Measurements from ENCODE around the gene KCNK7.

Gene KCNK7

DNA sequence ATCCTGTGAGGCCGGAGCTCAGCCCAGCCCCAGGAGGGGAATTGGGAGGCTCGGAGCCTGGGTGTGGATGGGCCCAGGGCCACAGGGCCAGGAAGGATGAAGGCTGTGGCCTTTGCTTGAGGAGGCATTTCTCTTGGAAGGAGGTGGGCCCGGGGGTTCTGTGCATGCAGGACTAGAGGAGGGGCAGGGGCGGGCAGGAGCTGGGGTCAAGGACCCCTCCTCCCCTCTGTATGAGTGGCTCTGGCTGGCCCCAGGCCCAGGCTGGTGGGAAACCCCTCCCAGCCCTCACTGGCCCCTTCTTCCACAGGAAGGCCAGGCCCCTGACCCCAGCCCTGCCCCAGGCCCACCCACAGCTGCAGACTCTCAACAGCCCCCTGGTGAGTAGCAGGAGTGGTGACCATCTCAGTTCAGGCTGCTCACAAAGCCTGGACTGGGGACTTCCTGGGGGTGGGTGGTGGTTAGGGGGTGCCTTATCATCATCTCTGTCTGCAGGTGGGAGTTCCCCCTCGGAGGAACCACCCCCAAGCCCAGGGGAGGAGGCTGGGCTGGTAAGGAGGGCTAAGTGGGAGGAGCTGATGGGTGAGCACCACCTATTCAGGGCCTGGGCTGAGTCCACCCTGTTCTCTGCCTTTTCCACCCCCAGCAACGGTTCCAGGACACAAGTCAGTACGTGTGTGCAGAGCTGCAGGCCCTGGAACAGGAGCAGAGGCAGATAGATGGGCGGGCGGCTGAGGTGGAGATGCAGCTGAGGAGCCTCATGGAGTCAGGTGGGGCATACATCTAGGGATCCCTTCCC lies 6.0 kb downstream of the KCNK7 start:
- H3K4me2 ChIP-seq (ENCODE audit: low read depth, low read length, poor library complexity, severe bottlenecking), result no peak overlapping the region
- H3K79me2 ChIP-seq (ENCODE audit: insufficient read depth, low read length), result no peaks in the 10 kb centered on the region
- H3K9me3 ChIP-seq (ENCODE audit: insufficient read depth, low read length), result no peaks in the 10 kb centered on the region
- no peaks in the 10 kb centered on the region for H3K27me3 ChIP-seq (ENCODE audit: low read length)
- no peak overlapping the region for H3K4me3 ChIP-seq (ENCODE audit: insufficient read depth, low read length, poor library complexity, severe bottlenecking)
- TF ChIP-seq, protein P1, sequence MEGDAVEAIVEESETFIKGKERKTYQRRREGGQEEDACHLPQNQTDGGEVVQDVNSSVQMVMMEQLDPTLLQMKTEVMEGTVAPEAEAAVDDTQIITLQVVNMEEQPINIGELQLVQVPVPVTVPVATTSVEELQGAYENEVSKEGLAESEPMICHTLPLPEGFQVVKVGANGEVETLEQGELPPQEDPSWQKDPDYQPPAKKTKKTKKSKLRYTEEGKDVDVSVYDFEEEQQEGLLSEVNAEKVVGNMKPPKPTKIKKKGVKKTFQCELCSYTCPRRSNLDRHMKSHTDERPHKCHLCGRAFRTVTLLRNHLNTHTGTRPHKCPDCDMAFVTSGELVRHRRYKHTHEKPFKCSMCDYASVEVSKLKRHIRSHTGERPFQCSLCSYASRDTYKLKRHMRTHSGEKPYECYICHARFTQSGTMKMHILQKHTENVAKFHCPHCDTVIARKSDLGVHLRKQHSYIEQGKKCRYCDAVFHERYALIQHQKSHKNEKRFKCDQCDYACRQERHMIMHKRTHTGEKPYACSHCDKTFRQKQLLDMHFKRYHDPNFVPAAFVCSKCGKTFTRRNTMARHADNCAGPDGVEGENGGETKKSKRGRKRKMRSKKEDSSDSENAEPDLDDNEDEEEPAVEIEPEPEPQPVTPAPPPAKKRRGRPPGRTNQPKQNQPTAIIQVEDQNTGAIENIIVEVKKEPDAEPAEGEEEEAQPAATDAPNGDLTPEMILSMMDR (IDR thresholded peaks at IDR 0.05; ENCODE audit: insufficient read depth, low read length, poor library complexity, severe bottlenecking), result no peak
- TF ChIP-seq EZH2phosphoT487 (conservative IDR thresholded peaks at IDR 0.05; ENCODE audit: low read length), result no peak
- H3K9me2 ChIP-seq (replicated peaks; ENCODE audit: insufficient read depth, low read length), result no peaks in the 10 kb centered on the region
- H3F3A ChIP-seq (ENCODE audit: insufficient read depth), result no peaks in the 10 kb centered on the region
- no peak overlapping the region for H3K27ac ChIP-seq (ENCODE audit: low read depth, low read length)
- no peaks in the 10 kb centered on the region for H4K20me1 ChIP-seq (ENCODE audit: low read depth, low read length)
- H2AFZ ChIP-seq (ENCODE audit: low read depth, low read length, severe bottlenecking), result no peak overlapping the region
- no peak overlapping the region for H3K9ac ChIP-seq (ENCODE audit: low read length)
- no peaks in the 10 kb centered on the region for H3K36me3 ChIP-seq (ENCODE audit: low read length)

DNA sequence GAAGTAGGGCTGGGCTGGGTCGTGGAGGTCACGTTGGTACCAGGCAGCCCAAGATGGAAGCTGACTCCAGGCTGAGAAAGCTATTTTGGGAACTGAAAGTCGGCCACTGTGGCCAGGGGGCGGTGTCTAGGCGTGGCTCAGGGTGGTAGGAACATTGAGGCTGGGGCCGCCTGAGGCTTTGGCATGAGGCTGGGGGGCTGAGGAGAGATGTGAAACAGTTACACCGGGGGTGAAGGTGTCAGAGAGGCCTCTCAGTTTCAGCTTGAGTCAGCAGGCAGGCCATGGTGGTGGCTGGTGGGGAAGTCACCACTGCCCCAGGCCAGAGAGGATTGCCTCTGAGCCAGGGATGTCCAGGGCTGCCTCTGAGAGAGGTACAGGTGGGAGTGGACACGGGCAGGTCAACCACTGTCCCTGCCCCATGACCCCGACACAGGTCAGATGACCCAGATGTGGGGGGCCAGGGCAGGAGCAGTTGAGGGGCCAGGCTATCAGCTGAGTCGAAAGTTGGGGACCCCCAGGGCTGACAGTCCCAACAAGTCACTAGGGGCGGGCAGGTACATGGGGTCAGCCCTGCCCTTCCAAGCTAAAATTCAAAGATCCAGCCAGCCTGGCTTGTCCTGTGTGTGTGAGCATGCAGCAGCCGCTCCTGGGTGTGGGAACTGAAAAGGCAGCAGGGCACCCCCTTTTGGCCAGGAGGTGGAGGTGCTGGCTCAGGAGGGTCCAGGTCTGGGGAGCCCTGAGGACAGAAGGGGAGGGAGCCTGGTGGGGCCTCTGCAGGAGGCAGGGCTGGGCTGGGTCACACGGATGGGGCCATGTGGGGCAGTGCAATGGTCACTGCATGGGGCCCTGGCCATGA lies 7.2 kb downstream of the KCNK7 start:
- no peaks in the 10 kb centered on the region for H4K20me1 ChIP-seq (ENCODE audit: low read depth, low read length)
- TF ChIP-seq, protein P1 (IDR thresholded peaks at IDR 0.05; ENCODE audit: insufficient read depth, low read length, poor library complexity, severe bottlenecking), result peak; percentile 87
- no peak for TF ChIP-seq EZH2phosphoT487 (conservative IDR thresholded peaks at IDR 0.05; ENCODE audit: low read length)
- H3K36me3 ChIP-seq (ENCODE audit: low read length), result no peaks in the 10 kb centered on the region
- no peaks in the 10 kb centered on the region for H3F3A ChIP-seq (ENCODE audit: insufficient read depth)
- H3K79me2 ChIP-seq (ENCODE audit: insufficient read depth, low read length), result no peaks in the 10 kb centered on the region
- peak overlapping the region; percentile 34; the same call in 1 of the 2 replicates for H3K9ac ChIP-seq (ENCODE audit: low read length)
- peak overlapping the region; percentile 30 for H2AFZ ChIP-seq (ENCODE audit: low read depth, low read length, severe bottlenecking)
- H3K4me2 ChIP-seq (ENCODE audit: low read depth, low read length, poor library complexity, severe bottlenecking), result peak overlapping the region; percentile 18
- no peak overlapping the region for H3K4me3 ChIP-seq (ENCODE audit: insufficient read depth, low read length, poor library complexity, severe bottlenecking)
- peak overlapping the region; percentile 44 for H3K27ac ChIP-seq (ENCODE audit: low read depth, low read length)
- no peaks in the 10 kb centered on the region for H3K9me3 ChIP-seq (ENCODE audit: insufficient read depth, low read length)
- no peaks in the 10 kb centered on the region for H3K27me3 ChIP-seq (ENCODE audit: low read length)
- H3K9me2 ChIP-seq (replicated peaks; ENCODE audit: insufficient read depth, low read length), result no peaks in the 10 kb centered on the region

DNA sequence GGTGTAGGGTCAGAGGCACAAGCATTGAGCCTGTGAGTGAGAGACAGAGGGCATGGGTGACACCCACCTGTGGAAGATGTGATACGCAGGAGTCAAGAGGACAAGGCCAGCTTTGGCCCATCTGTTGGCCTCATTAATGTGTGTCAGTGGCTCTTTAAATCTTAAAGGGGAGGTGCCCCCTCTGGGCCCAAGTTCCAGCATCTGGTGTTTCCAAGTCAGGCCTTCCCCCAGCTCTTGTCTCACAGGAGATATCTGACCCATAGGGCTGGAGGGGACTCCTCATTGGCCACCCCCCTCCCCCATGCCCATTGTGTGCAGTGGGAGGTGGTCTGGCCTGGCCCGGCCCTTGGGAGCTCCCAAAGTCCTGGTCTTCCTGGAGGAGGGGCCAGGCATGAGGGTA lies 8.9 kb downstream of the KCNK7 start:
- Histone ChIP-seq H3K9me3 (ENCODE audit: insufficient read depth, low read length) (no peaks in the 10 kb centered on the region), H3K9me2 (replicated peaks; ENCODE audit: insufficient read depth, low read length) (no peaks in the 10 kb centered on the region), H3K4me3 (ENCODE audit: insufficient read depth, low read length, poor library complexity, severe bottlenecking) (no peak overlapping the region), H3K27me3 (ENCODE audit: low read length) (no peaks in the 10 kb centered on the region), H3K36me3 (ENCODE audit: low read length) (no peaks in the 10 kb centered on the region), H3F3A (ENCODE audit: insufficient read depth) (no peaks in the 10 kb centered on the region), H3K79me2 (ENCODE audit: insufficient read depth, low read length) (no peaks in the 10 kb centered on the region), H4K20me1 (ENCODE audit: low read depth, low read length) (no peaks in the 10 kb centered on the region), H3K27ac (ENCODE audit: low read depth, low read length) (no peak overlapping the region), H3K4me2 (ENCODE audit: low read depth, low read length, poor library complexity, severe bottlenecking) (no peak overlapping the region), H2AFZ (ENCODE audit: low read depth, low read length, severe bottlenecking) (no peak overlapping the region), H3K9ac (ENCODE audit: low read length) (no peak overlapping the region)
- no peak for TF ChIP-seq EZH2phosphoT487 (conservative IDR thresholded peaks at IDR 0.05; ENCODE audit: low read length)
- TF ChIP-seq, protein P1 (IDR thresholded peaks at IDR 0.05; ENCODE audit: insufficient read depth, low read length, poor library complexity, severe bottlenecking), result no peak
